DND-41 (cell line): Measurements from ENCODE around the gene ANGEL2.

Experiments used
- ATAC-seq: fragments of 200-7000 bp; cut with Tn5 transposase; 3 replicates; pipeline ENCODE4 v1.9.1; 2021; ENCODE audit warnings: low read depth; ENCODE audit not compliant: insufficient read depth
- DNase-seq: peaks from one replicate; pipeline ENCODE4 v3.0.0-alpha.2; 2020
- H2AFZ ChIP-seq: 2 replicates; pipeline ENCODE4 v1.6.0; 2012; ENCODE audit warnings: low read depth, low read length
- H3K27ac ChIP-seq: 2 replicates; pipeline ENCODE4 v1.5.1; 2012; ENCODE audit warnings: low read length, inconsistent platforms
- H3K27me3 ChIP-seq: fragments of 200-600 bp; sonication (generic); 2 replicates; pipeline ENCODE4 v1.6.0; 2012; ENCODE audit warnings: low read length, mild to moderate bottlenecking, inconsistent platforms; ENCODE audit not compliant: insufficient read depth, poor library complexity
- H3K36me3 ChIP-seq: 2 replicates; pipeline ENCODE4 v1.5.1; 2012; ENCODE audit warnings: low read length, inconsistent platforms; ENCODE audit not compliant: insufficient read depth
- H3K4me1 ChIP-seq: 2 replicates; pipeline ENCODE4 v1.5.1; 2012; ENCODE audit warnings: mild to moderate bottlenecking, low read length; ENCODE audit not compliant: insufficient read depth
- H3K4me2 ChIP-seq: 2 replicates; pipeline ENCODE4 v1.6.0; 2012; ENCODE audit warnings: mild to moderate bottlenecking, moderate library complexity, low read length, inconsistent platforms; ENCODE audit not compliant: insufficient read depth
- H3K4me3 ChIP-seq, 2 experiments: fragments of 200-600 bp in 1 of 2; shearing (Covaris generic) in 1 of 2; 2 replicates each; pipeline ENCODE4 v1.5.1; 2012 to 2016; ENCODE audit warnings: inconsistent platforms in 2 of 2, low read length in 2 of 2, mild to moderate bottlenecking in 2 of 2, low read depth in 1 of 2, moderate library complexity in 1 of 2
- H3K79me2 ChIP-seq: 2 replicates; pipeline ENCODE4 v1.6.0; 2012; ENCODE audit warnings: low read length, inconsistent platforms; ENCODE audit not compliant: insufficient read depth
- H3K9ac ChIP-seq: 2 replicates; pipeline ENCODE4 v1.6.0; 2012; ENCODE audit warnings: low read depth, mild to moderate bottlenecking, inconsistent platforms, low read length, moderate library complexity
- H3K9me3 ChIP-seq: 2 replicates; pipeline ENCODE4 v1.5.1; 2012; ENCODE audit warnings: low read length, moderate library complexity, mild to moderate bottlenecking, inconsistent platforms; ENCODE audit not compliant: insufficient read depth, severe bottlenecking
- H4K20me1 ChIP-seq: 2 replicates; pipeline ENCODE4 v1.6.0; 2012; ENCODE audit warnings: low read length; ENCODE audit not compliant: insufficient read depth
- EZH2 ChIP-seq: IDR thresholded peaks from 3 replicates; pipeline ENCODE4 v1.6.1; 2012; ENCODE audit warnings: borderline replicate concordance, low read depth, mild to moderate bottlenecking, moderate library complexity, low read length, inconsistent platforms; ENCODE audit not compliant: severe bottlenecking
- TF ChIP-seq, protein P1 (sequence below): IDR thresholded peaks from 2 replicates; pipeline ENCODE4 v1.5.1; 2012; ENCODE audit warnings: borderline replicate concordance, low read length, moderate library complexity, mild to moderate bottlenecking; ENCODE audit not compliant: poor library complexity, severe bottlenecking; ENCODE audit errors: extremely low read depth

The ANGEL2 gene

DNA sequence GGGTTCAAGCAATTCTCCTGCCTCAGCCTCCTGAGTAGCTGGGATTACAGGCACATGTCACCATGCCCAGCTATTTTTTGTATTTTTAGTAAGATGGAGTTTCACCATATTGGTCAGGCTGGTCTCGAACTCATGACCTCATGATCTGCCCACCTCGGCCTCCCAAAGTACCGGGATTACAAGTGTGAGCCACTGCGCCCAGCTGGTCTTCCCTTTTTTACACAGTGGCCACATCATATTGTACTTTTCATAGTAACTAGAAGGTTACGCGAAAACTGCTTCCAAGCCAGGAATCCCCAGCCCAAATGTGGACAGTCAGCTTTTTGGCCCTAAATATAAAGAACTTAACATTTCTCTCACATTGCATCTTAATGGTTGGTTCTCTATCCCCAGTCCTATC lies 61.2 kb downstream of the ANGEL2 start:
- Histone ChIP-seq H3K4me1 (peaks cover 5% of the 10 kb centered on the region), H2AFZ (no peak overlapping the region), H3K36me3 (no peaks in the 10 kb centered on the region), H3K27ac (no peak overlapping the region), H4K20me1 (no peaks in the 10 kb centered on the region), H3K4me3 (no peak overlapping the region), H3K79me2 (no peaks in the 10 kb centered on the region), H3K4me2 (no peak overlapping the region), H3K9ac (no peak overlapping the region), H3K9me3 (no peaks in the 10 kb centered on the region), H3K27me3 (peaks cover 11% of the 10 kb centered on the region)
- TF ChIP-seq, protein P1, sequence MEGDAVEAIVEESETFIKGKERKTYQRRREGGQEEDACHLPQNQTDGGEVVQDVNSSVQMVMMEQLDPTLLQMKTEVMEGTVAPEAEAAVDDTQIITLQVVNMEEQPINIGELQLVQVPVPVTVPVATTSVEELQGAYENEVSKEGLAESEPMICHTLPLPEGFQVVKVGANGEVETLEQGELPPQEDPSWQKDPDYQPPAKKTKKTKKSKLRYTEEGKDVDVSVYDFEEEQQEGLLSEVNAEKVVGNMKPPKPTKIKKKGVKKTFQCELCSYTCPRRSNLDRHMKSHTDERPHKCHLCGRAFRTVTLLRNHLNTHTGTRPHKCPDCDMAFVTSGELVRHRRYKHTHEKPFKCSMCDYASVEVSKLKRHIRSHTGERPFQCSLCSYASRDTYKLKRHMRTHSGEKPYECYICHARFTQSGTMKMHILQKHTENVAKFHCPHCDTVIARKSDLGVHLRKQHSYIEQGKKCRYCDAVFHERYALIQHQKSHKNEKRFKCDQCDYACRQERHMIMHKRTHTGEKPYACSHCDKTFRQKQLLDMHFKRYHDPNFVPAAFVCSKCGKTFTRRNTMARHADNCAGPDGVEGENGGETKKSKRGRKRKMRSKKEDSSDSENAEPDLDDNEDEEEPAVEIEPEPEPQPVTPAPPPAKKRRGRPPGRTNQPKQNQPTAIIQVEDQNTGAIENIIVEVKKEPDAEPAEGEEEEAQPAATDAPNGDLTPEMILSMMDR, result no peak
- ATAC-seq (no peak), DNase-seq (no peak)

DNA sequence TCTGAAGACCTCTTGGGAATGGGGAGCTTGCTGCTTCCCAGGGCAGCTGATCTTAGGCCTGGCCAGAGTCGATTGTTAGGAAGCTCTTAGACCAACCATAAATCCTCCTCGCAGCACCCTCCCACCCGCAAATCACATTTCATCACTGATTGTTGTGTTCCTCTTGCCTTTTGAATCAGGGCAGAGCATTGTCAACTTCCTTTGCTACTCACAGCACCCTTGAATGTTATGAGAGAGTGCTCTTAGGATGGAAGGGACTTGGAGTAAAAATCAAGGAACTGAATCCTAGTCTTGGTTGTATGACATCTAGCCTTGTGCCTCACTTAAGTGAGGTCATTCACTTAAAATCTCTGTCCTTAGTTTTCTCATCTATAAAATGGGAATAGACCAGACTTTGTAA lies 62.3 kb downstream of the ANGEL2 start:
- no peaks in the 10 kb centered on the region for H4K20me1 ChIP-seq
- no peak overlapping the region for H3K9ac ChIP-seq
- TF ChIP-seq, protein P1, result no peak
- TF ChIP-seq EZH2, result no peak
- H3K36me3 ChIP-seq, result no peaks in the 10 kb centered on the region
- H3K27me3 ChIP-seq, result peaks cover 15% of the 10 kb centered on the region
- no peaks in the 10 kb centered on the region for H3K9me3 ChIP-seq
- H3K79me2 ChIP-seq, result no peaks in the 10 kb centered on the region
- H3K4me2 ChIP-seq, result no peak overlapping the region
- no peak overlapping the region for H2AFZ ChIP-seq
- DNase-seq (no peak), ATAC-seq (no peak)
- no peak overlapping the region for H3K4me3 ChIP-seq
- H3K4me1 ChIP-seq, result peaks cover 5% of the 10 kb centered on the region
- no peak overlapping the region for H3K27ac ChIP-seq

DNA sequence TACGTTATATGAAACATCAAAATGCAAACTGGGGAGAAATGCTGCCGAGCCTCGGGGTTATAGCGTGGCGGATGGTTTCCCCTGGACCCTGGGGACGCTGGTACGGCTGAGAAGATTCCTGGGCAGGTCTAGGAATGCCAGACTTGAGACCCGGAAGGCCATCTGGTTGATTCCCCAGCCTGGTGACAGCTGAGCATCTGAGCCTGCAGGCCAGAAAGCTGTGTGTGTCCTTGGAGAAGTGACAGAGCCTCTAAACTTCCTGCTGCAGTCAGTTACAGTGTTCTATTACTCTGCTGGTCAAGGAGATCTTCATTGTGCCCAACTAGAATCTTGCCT lies 63.1 kb downstream of the ANGEL2 start:
- TF ChIP-seq, protein P1, result no peak
- no peak for TF ChIP-seq EZH2
- no peaks in the 10 kb centered on the region for H3K36me3 ChIP-seq
- no peak for ATAC-seq
- no peaks in the 10 kb centered on the region for H3K4me1 ChIP-seq
- no peak overlapping the region for H3K9ac ChIP-seq
- no peaks in the 10 kb centered on the region for H3K79me2 ChIP-seq
- no peak overlapping the region for H2AFZ ChIP-seq
- no peaks in the 10 kb centered on the region for H4K20me1 ChIP-seq
- no peak overlapping the region for H3K4me3 ChIP-seq
- H3K9me3 ChIP-seq, result no peaks in the 10 kb centered on the region
- peaks cover 15% of the 10 kb centered on the region for H3K27me3 ChIP-seq
- H3K27ac ChIP-seq, result no peak overlapping the region
- DNase-seq, result no peak
- H3K4me2 ChIP-seq, result no peak overlapping the region

DNA sequence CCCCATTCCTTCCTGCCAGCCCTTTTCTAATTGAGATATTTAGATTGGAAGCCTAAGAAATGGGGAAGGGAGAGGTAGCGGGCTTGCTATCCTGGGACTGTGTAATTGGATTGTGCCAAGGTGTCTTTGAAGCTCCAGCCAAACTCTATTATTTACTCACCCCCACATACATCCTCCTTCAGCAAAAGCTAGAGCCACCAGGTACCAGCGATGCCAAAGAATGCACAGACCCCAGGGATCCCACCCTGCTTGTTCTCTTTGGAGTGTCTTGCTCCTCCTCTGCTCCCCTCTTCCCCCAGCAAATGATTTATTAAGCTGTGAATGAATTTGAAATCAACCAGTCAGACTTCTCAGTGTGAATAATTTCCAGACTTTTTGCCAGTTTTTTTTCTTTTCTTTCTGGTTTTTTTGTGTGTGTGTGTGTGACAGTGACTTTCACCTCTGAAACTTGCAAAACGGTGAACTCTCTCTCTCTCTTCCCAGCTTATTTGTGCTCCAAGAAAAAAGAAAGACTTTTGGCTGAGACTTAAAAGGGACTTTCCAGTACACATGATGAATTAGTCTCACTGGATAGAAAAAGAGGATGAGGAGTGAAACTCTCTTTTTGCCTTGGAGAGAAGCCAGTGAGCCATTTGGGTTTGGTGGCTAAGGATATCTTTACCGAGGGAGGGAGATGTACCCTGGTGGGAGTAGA lies 63.6 kb downstream of the ANGEL2 start:
- no peak overlapping the region for H3K27ac ChIP-seq
- H3K9me3 ChIP-seq, result no peaks in the 10 kb centered on the region
- H3K4me3 ChIP-seq, result no peak overlapping the region
- no peaks in the 10 kb centered on the region for H3K36me3 ChIP-seq
- DNase-seq (no peak), ATAC-seq (no peak)
- H3K27me3 ChIP-seq, result peaks cover 15% of the 10 kb centered on the region
- H4K20me1 ChIP-seq, result no peaks in the 10 kb centered on the region
- no peak overlapping the region for H3K4me2 ChIP-seq
- no peaks in the 10 kb centered on the region for H3K79me2 ChIP-seq
- no peaks in the 10 kb centered on the region for H3K4me1 ChIP-seq
- no peak overlapping the region for H2AFZ ChIP-seq
- TF ChIP-seq EZH2, result no peak
- TF ChIP-seq, protein P1, result no peak
- H3K9ac ChIP-seq, result no peak overlapping the region
